ENCODE measurements around the gene NQO1.

Gene NQO1

GRCh38 chr16:69698404-69698803, 28.0 kb downstream of the NQO1 start:
- Histone ChIP-seq H3K9me3 (ENCODE audit: insufficient read depth, low read depth, low read length) (no peaks in the 10 kb centered on the region), H3K9ac (ENCODE audit: low read depth, low read length) (no peak overlapping the region), H3K4me1 (ENCODE audit: insufficient read depth, low read length) (no peaks in the 10 kb centered on the region), H3K36me3 (ENCODE audit: insufficient read depth, low read depth, low read length) (peaks cover 38% of the 10 kb centered on the region), H3K4me3 (ENCODE audit: low read length) (no peak overlapping the region), H3K27me3 (ENCODE audit: insufficient read depth, low read length) (no peaks in the 10 kb centered on the region), H3K27ac (ENCODE audit: low read length) (no peak overlapping the region)

- H3K36me3 ChIP-seq (ENCODE audit: insufficient read depth, low read depth, low read length) = peaks cover 65% of the 10 kb centered on the region
- no peaks in the 10 kb centered on the region for H3K9me3 ChIP-seq (ENCODE audit: insufficient read depth, low read depth, low read length)
- H3K4me3 ChIP-seq (ENCODE audit: low read length) = no peak overlapping the region
- no peak overlapping the region for H3K9ac ChIP-seq (ENCODE audit: low read depth, low read length)
- H3K27ac ChIP-seq (ENCODE audit: low read length) = no peak overlapping the region
- no peaks in the 10 kb centered on the region for H3K27me3 ChIP-seq (ENCODE audit: insufficient read depth, low read length)
- H3K4me1 ChIP-seq (ENCODE audit: insufficient read depth, low read length) = no peaks in the 10 kb centered on the region
Observed at GRCh38 chr16:69693916-69694315, 32.4 kb downstream of the NQO1 start.

- no peaks in the 10 kb centered on the region for H3K9me3 ChIP-seq (ENCODE audit: insufficient read depth, low read depth, low read length)
- no peak overlapping the region for H3K4me3 ChIP-seq (ENCODE audit: low read length)
- H3K27me3 ChIP-seq (ENCODE audit: insufficient read depth, low read length) = no peaks in the 10 kb centered on the region
- peaks cover 65% of the 10 kb centered on the region for H3K36me3 ChIP-seq (ENCODE audit: insufficient read depth, low read depth, low read length)
- H3K27ac ChIP-seq (ENCODE audit: low read length) = no peak overlapping the region
- no peaks in the 10 kb centered on the region for H3K4me1 ChIP-seq (ENCODE audit: insufficient read depth, low read length)
- H3K9ac ChIP-seq (ENCODE audit: low read depth, low read length) = no peak overlapping the region
Observed at GRCh38 chr16:69691980-69692911, 34.1 kb downstream of the NQO1 start.

- Histone ChIP-seq H3K4me3 (ENCODE audit: low read length) (no peak overlapping the region), H3K27ac (ENCODE audit: low read length) (no peak overlapping the region), H3K9ac (ENCODE audit: low read depth, low read length) (no peak overlapping the region), H3K9me3 (ENCODE audit: insufficient read depth, low read depth, low read length) (no peaks in the 10 kb centered on the region), H3K4me1 (ENCODE audit: insufficient read depth, low read length) (no peaks in the 10 kb centered on the region), H3K36me3 (ENCODE audit: insufficient read depth, low read depth, low read length) (peaks cover 33% of the 10 kb centered on the region), H3K27me3 (ENCODE audit: insufficient read depth, low read length) (no peaks in the 10 kb centered on the region)
Observed at GRCh38 chr16:69688589-69688988, 37.8 kb downstream of the NQO1 start.

- no peaks in the 10 kb centered on the region for H3K4me1 ChIP-seq (ENCODE audit: insufficient read depth, low read length)
- H3K27me3 ChIP-seq (ENCODE audit: insufficient read depth, low read length) = no peaks in the 10 kb centered on the region
- H3K4me3 ChIP-seq (ENCODE audit: low read length) = no peak overlapping the region
- no peak overlapping the region for H3K9ac ChIP-seq (ENCODE audit: low read depth, low read length)
- H3K9me3 ChIP-seq (ENCODE audit: insufficient read depth, low read depth, low read length) = no peaks in the 10 kb centered on the region
- H3K27ac ChIP-seq (ENCODE audit: low read length) = no peak overlapping the region
- H3K36me3 ChIP-seq (ENCODE audit: insufficient read depth, low read depth, low read length) = peaks cover 42% of the 10 kb centered on the region
Observed at GRCh38 chr16:69680358-69680757, 46.0 kb downstream of the NQO1 start.

- Histone ChIP-seq H3K27ac (ENCODE audit: low read length) (no peak overlapping the region), H3K9me3 (ENCODE audit: insufficient read depth, low read depth, low read length) (no peaks in the 10 kb centered on the region), H3K27me3 (ENCODE audit: insufficient read depth, low read length) (no peaks in the 10 kb centered on the region), H3K4me3 (ENCODE audit: low read length) (no peak overlapping the region), H3K9ac (ENCODE audit: low read depth, low read length) (no peak overlapping the region), H3K36me3 (ENCODE audit: insufficient read depth, low read depth, low read length) (peaks cover 57% of the 10 kb centered on the region), H3K4me1 (ENCODE audit: insufficient read depth, low read length) (no peaks in the 10 kb centered on the region)
Observed at GRCh38 chr16:69672998-69673713, 53.2 kb downstream of the NQO1 start.

GRCh38 chr16:69672315-69672997, 53.9 kb downstream of the NQO1 start:
- no peaks in the 10 kb centered on the region for H3K9me3 ChIP-seq (ENCODE audit: insufficient read depth, low read depth, low read length)
- H3K4me3 ChIP-seq (ENCODE audit: low read length) = no peak overlapping the region
- no peaks in the 10 kb centered on the region for H3K4me1 ChIP-seq (ENCODE audit: insufficient read depth, low read length)
- H3K27ac ChIP-seq (ENCODE audit: low read length) = no peak overlapping the region
- H3K27me3 ChIP-seq (ENCODE audit: insufficient read depth, low read length) = no peaks in the 10 kb centered on the region
- no peak overlapping the region for H3K9ac ChIP-seq (ENCODE audit: low read depth, low read length)
- peaks cover 53% of the 10 kb centered on the region for H3K36me3 ChIP-seq (ENCODE audit: insufficient read depth, low read depth, low read length)

GRCh38 chr16:69669577-69669976, 56.8 kb downstream of the NQO1 start:
- Histone ChIP-seq H3K27ac (ENCODE audit: low read length) (no peak overlapping the region), H3K36me3 (ENCODE audit: insufficient read depth, low read depth, low read length) (peaks cover 36% of the 10 kb centered on the region), H3K9me3 (ENCODE audit: insufficient read depth, low read depth, low read length) (no peaks in the 10 kb centered on the region), H3K4me1 (ENCODE audit: insufficient read depth, low read length) (no peaks in the 10 kb centered on the region), H3K9ac (ENCODE audit: low read depth, low read length) (no peak overlapping the region), H3K4me3 (ENCODE audit: low read length) (no peak overlapping the region), H3K27me3 (ENCODE audit: insufficient read depth, low read length) (no peaks in the 10 kb centered on the region)

- Histone ChIP-seq H3K36me3 (ENCODE audit: insufficient read depth, low read depth, low read length) (0 out of 2 replicates have a peak, but pooled peaks cover 5% of the 10 kb centered on the region), H3K9ac (ENCODE audit: low read depth, low read length) (no peak overlapping the region)
Observed at GRCh38 chr16:69663846-69664245, 62.5 kb downstream of the NQO1 start.

GRCh38 chr16:69662901-69663300, 63.5 kb downstream of the NQO1 start:
- Histone ChIP-seq H3K9me3 (ENCODE audit: insufficient read depth, low read depth, low read length) (no peaks in the 10 kb centered on the region), H3K27me3 (ENCODE audit: insufficient read depth, low read length) (no peaks in the 10 kb centered on the region), H3K9ac (ENCODE audit: low read depth, low read length) (no peak overlapping the region), H3K36me3 (ENCODE audit: insufficient read depth, low read depth, low read length) (0 out of 2 replicates have a peak, but pooled peaks cover 3% of the 10 kb centered on the region), H3K27ac (ENCODE audit: low read length) (no peak overlapping the region), H3K4me3 (ENCODE audit: low read length) (no peak overlapping the region), H3K4me1 (ENCODE audit: insufficient read depth, low read length) (no peaks in the 10 kb centered on the region)

More at GRCh38 chr16:69663846-69664245, 62.5 kb downstream of the NQO1 start:
- Histone ChIP-seq H3K9me3 (ENCODE audit: insufficient read depth, low read depth, low read length) (no peaks in the 10 kb centered on the region), H3K4me3 (ENCODE audit: low read length) (no peak overlapping the region), H3K4me1 (ENCODE audit: insufficient read depth, low read length) (no peaks in the 10 kb centered on the region), H3K27ac (ENCODE audit: low read length) (no peak overlapping the region), H3K27me3 (ENCODE audit: insufficient read depth, low read length) (no peaks in the 10 kb centered on the region)

- peaks cover 16% of the 10 kb centered on the region for H3K36me3 ChIP-seq (ENCODE audit: insufficient read depth, low read depth, low read length)
- H3K27ac ChIP-seq (ENCODE audit: low read length) = no peak overlapping the region
- H3K4me3 ChIP-seq (ENCODE audit: low read length) = no peak overlapping the region
- H3K4me1 ChIP-seq (ENCODE audit: insufficient read depth, low read length) = no peaks in the 10 kb centered on the region
- no peaks in the 10 kb centered on the region for H3K27me3 ChIP-seq (ENCODE audit: insufficient read depth, low read length)
- no peak overlapping the region for H3K9ac ChIP-seq (ENCODE audit: low read depth, low read length)
- no peaks in the 10 kb centered on the region for H3K9me3 ChIP-seq (ENCODE audit: insufficient read depth, low read depth, low read length)
Observed at GRCh38 chr16:69660166-69660565, 66.2 kb downstream of the NQO1 start.
